ENCODE results near the gene SH2D3A.

Gene SH2D3A

GRCh38 chr19:6791237-6791636 lies 24.0 kb upstream of the SH2D3A start:
- TF ChIP-seq, protein P1, sequence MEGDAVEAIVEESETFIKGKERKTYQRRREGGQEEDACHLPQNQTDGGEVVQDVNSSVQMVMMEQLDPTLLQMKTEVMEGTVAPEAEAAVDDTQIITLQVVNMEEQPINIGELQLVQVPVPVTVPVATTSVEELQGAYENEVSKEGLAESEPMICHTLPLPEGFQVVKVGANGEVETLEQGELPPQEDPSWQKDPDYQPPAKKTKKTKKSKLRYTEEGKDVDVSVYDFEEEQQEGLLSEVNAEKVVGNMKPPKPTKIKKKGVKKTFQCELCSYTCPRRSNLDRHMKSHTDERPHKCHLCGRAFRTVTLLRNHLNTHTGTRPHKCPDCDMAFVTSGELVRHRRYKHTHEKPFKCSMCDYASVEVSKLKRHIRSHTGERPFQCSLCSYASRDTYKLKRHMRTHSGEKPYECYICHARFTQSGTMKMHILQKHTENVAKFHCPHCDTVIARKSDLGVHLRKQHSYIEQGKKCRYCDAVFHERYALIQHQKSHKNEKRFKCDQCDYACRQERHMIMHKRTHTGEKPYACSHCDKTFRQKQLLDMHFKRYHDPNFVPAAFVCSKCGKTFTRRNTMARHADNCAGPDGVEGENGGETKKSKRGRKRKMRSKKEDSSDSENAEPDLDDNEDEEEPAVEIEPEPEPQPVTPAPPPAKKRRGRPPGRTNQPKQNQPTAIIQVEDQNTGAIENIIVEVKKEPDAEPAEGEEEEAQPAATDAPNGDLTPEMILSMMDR (IDR thresholded peaks at IDR 0.05; ENCODE audit: low read length, missing control alignments), result no peak
- no peak for DNase-seq (ENCODE audit: low read depth)
- H3K4me3 ChIP-seq (replicated peaks; ENCODE audit: low read depth, low read length), result no peak overlapping the region

- no peak for DNase-seq (ENCODE audit: low read depth)
- H3K4me3 ChIP-seq (replicated peaks; ENCODE audit: low read depth, low read length), result no peak overlapping the region
- TF ChIP-seq, protein P1 (IDR thresholded peaks at IDR 0.05; ENCODE audit: low read length, missing control alignments), result no peak
Measured at GRCh38 chr19:6790194-6791128, 23.2 kb upstream of the SH2D3A start.

- H3K4me3 ChIP-seq (replicated peaks; ENCODE audit: low read depth, low read length), result no peak overlapping the region
- no peak for DNase-seq (ENCODE audit: low read depth)
- TF ChIP-seq, protein P1 (IDR thresholded peaks at IDR 0.05; ENCODE audit: low read length, missing control alignments), result no peak
Measured at GRCh38 chr19:6788896-6789295, 21.7 kb upstream of the SH2D3A start.

DNA sequence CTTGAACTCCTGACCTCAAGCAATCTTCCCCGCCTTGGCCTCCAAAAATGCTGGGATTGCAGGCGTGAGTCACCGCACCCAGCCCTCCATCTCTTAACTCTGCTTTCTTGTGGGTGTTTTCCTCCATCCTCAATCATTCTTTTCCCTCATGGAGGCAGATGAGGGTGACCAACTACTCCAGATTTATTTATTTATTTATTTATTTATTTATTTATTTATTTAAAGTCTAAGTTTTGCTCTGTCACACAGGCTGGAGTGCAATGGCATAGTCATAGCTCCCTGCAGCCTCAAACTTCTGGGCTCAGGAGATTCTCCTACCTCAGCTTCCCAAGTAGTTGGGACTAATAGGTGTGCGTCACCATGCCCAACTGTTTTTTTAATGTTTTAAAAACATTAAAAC lies 20.2 kb upstream of the SH2D3A start:
- TF ChIP-seq, protein P1 (IDR thresholded peaks at IDR 0.05; ENCODE audit: low read length, missing control alignments), result no peak
- no peak overlapping the region for H3K4me3 ChIP-seq (replicated peaks; ENCODE audit: low read depth, low read length)
- no peak for DNase-seq (ENCODE audit: low read depth)

- TF ChIP-seq, protein P1 (IDR thresholded peaks at IDR 0.05; ENCODE audit: low read length, missing control alignments), result no peak
- DNase-seq (ENCODE audit: low read depth), result no peak
- no peak overlapping the region for H3K4me3 ChIP-seq (replicated peaks; ENCODE audit: low read depth, low read length)
Measured at GRCh38 chr19:6779206-6779605, 12.0 kb upstream of the SH2D3A start.

DNA sequence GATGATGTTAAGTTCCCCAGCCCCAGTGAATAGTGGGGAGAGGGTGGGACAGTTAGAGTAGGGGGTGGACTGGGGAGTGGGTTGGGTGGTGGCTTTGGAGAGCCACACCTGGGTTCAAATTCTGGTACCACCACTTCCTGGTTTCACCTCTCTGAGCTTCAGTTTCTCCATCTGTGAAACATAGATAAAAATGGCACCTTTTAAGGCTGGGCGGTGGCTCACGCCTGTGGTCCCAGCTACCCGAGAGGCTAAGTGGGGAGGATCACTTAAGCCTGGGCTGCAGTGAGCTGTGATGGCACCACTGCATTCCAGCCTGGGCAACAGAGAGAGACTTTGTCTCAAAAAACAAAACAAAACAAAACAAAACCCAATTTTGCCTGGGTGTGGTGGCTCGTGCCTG lies 11.2 kb upstream of the SH2D3A start:
- no peak for DNase-seq (ENCODE audit: low read depth)
- TF ChIP-seq, protein P1 (IDR thresholded peaks at IDR 0.05; ENCODE audit: low read length, missing control alignments), result no peak
- H3K4me3 ChIP-seq (replicated peaks; ENCODE audit: low read depth, low read length), result no peak overlapping the region

DNA sequence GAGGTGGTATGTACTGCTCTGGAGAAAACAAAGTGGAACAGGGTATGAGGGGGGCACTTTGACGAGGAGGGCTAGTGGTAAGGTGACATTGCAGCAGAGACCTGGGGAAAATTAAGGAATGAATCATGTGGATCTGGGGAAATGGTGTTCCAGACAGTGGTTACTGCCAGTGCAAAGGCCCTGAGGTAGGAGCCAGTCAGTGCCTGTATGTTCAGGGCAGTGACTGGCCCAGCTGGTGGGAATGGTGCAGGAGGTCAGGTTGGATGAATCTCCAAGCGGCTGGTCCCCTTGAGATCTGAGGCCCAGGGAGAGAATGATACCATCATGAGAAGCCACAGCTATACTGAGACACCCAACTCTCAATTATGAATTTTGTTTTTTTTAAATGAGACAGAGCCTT lies 10.2 kb upstream of the SH2D3A start:
- DNase-seq (ENCODE audit: low read depth), result no peak
- no peak overlapping the region for H3K4me3 ChIP-seq (replicated peaks; ENCODE audit: low read depth, low read length)
- TF ChIP-seq, protein P1 (IDR thresholded peaks at IDR 0.05; ENCODE audit: low read length, missing control alignments), result no peak

Data from fibroblast of pulmonary artery (primary cell).